MG63 (cell line): ENCODE data around the gene C13orf46. TPM values are rescaled to one million over a fixed set of nuclear protein-coding genes. Genes with fewer than 3 reads are reported as not detected.

ENCODE experiments used
- DNase-seq: peaks from one replicate; pipeline ENCODE4 v3.0.0-alpha.2; 2020
- H3K27me3 ChIP-seq: fragments of 250-450 bp; sonication (Bioruptor Pico); 2 replicates; pipeline ENCODE4 v1.5.1; 2020; ENCODE audit warnings: mild to moderate bottlenecking, moderate library complexity
- H3K36me3 ChIP-seq: fragments of 250-450 bp; sonication (Bioruptor Pico); 2 replicates; pipeline ENCODE4 v1.5.1; 2020; ENCODE audit warnings: mild to moderate bottlenecking, moderate library complexity
- H3K4me3 ChIP-seq: fragments of 250-450 bp; sonication (Bioruptor Pico); 2 replicates; pipeline ENCODE4 v1.5.1; 2020; ENCODE audit warnings: mild to moderate bottlenecking, moderate library complexity
- H3K9me3 ChIP-seq: fragments of 250-450 bp; sonication (Bioruptor Pico); 2 replicates; pipeline ENCODE4 v1.5.1; 2020; ENCODE audit warnings: mild to moderate bottlenecking, moderate library complexity
- total RNA-seq: library from RNA; depleted of rRNA; stranded (reverse); fragments of >200 nt; shearing (Covaris generic); gene quantifications from 2 replicates; pipeline ENCODE4 v1.2.3, GENCODE V29; 2014; ENCODE audit warnings: low replicate concordance

Gene C13orf46
- total RNA-seq, 1 experiment from 2014 or later = not detected

DNA sequence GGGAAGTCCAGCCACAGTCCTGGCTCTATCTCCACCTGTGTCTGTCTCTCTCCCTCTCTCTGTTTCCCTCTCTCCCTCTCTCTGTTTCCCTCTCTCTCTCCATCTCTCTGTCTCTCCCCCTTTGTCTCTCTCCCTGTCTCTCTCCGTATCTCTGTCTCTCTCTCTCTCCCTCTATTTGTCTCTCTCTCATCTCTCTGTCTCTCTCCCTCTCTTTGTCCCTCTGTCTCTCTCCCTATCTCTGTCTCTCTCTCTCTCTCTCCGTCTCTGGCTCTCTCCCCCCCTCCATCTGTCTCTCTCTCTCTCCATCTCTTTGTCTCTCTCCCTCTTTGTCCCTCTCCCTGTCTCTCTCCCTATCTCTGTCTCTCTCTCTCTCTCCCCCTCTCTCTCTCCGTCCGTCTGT, 39.5 kb upstream of the C13orf46 start:
- Histone ChIP-seq H3K36me3 (peaks cover 36% of the 10 kb centered on the region), H3K9me3 (no peaks in the 10 kb centered on the region), H3K4me3 (no peak overlapping the region), H3K27me3 (no peaks in the 10 kb centered on the region)
- no peak for DNase-seq

DNA sequence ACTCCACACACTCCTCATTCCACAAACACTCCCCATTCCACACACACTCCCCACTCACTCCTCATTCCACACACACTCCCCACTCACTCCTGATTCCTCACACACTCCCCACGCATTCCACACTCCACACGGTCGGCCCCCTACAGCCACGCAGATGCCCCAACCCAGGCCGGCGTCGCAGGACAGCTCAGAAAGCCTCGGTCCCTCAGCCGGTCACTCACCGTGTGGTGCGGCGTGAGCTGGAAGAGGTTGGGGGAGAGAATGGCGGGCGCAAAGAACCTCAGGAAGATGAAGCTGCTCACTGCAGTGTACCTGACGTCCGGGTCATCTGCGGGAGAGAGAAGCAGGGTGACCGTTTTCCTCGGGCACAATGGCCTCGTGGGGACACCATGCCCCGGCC, 39.0 kb upstream of the C13orf46 start:
- H3K27me3 ChIP-seq = no peaks in the 10 kb centered on the region
- DNase-seq = no peak
- H3K4me3 ChIP-seq = no peak overlapping the region
- H3K9me3 ChIP-seq = no peaks in the 10 kb centered on the region
- H3K36me3 ChIP-seq = peaks cover 34% of the 10 kb centered on the region

DNA sequence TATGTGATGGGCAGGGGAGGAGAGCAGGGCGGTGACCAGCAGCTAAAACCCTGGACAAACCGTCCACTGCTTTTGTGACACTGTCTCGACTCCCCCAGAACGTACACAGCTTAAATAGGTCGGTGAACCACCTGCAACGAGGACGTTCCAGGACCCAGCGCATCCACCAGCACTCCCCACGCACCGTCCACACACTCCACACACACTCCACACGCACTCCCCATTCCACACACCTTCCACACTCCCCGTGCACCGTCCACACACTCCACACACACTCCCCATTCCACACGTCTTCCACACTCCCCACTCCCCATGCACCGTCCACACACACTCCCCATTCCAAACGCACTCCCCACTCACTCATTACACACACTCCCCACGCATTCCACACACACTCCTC, 38.3 kb upstream of the C13orf46 start:
- Histone ChIP-seq H3K4me3 (no peak overlapping the region), H3K9me3 (no peaks in the 10 kb centered on the region), H3K27me3 (no peaks in the 10 kb centered on the region), H3K36me3 (peaks cover 32% of the 10 kb centered on the region)
- no peak for DNase-seq

DNA sequence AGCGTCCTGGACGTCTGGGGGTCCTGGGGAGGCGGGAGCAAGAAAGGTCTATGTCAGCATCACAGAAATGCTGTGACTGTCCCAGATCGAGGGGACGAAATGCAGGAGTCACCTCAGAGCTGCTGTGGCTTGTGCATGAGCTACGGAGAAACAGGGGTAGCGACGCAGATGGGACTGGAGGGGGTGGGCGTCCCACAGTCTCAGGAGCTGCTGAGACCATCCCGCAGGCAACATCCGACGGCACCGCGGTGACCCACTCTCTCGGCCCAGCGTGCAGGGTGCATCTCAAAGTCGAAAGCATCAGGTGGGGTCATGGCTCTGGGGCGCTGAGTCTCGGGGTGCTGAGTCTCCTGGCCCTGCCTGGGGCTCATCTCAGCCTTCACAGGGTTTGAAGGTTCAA, 37.4 kb upstream of the C13orf46 start:
- Histone ChIP-seq H3K4me3 (no peak overlapping the region), H3K36me3 (peaks cover 26% of the 10 kb centered on the region), H3K9me3 (no peaks in the 10 kb centered on the region), H3K27me3 (no peaks in the 10 kb centered on the region)
- DNase-seq = no peak

DNA sequence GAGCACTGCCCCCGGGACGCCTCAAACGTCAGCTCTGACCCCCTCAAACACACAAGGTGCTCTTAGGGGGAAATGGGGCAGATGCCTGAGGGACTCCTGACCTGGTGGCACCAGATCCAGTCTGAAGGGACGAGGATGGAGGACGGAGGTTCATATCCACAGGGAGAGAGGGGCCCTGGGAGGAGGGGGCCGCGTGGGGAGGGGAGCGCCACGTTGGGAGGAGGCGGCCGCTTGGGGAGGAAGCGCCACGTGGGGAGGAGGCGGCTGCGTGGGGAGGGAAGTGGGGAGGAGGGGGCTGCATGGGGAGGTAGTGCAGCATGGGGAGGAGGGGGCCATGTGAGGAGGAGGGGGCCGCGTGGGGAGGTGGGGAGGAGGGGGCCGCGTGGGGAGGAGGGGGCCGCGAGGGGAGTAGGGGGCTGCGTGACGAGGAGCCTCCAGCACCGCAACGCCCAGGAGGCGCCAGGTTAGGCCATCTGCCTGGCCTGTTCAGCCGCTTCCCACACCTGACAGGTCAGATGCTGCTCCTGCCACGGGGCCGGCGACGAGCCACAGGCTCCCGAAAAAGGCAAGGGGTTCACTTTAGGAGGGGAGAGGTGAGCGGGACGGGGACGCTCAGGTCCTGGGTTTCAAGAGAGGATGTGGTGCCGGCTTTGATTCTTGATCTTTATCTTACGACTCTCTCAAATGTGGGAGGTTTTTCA, 36.7 kb upstream of the C13orf46 start:
- no peaks in the 10 kb centered on the region for H3K9me3 ChIP-seq
- H3K4me3 ChIP-seq = no peak overlapping the region
- peaks cover 20% of the 10 kb centered on the region for H3K36me3 ChIP-seq
- H3K27me3 ChIP-seq = no peaks in the 10 kb centered on the region
- DNase-seq = no peak

DNA sequence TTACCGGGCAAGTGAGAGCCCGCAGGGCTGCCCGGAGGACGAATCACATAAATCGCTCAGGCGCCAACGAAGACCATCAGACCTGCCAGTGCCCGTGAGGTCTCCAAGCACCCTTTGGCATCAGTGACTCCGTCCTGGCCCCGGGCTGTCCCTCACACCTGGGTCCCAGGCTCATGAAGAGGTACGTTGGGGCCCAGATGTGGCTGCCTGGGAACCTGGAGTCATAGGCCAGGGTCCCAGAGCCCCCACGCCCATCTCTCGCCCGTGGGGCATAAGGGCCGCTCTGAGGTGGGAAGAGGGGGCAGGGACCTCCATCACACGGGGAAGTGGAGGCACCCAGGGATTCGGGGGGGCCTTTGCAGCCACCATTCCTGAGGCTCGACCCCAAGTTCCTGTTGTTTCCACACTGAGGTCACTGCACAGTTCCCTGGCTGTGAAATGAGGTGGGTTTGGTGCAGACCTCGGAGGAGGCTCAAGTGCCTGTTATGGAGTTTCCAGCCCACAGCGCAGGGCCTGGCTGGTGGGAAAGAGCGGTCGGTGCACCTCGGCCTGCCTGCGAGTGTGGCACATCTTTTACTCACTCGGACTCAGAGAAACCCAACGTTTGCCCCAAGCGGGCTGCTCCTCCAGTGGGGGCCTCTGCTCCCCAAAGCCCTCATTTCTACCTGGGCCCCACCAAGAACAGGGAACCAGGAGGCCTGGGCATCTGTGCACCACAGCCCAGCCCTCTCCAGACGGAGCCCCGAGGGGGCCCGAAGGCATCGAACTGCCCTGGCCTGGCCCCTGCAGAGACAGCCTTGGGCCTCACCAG, 35.9 kb upstream of the C13orf46 start:
- DNase-seq = no peak
- Histone ChIP-seq H3K36me3 (peaks cover 14% of the 10 kb centered on the region), H3K27me3 (no peaks in the 10 kb centered on the region), H3K9me3 (no peaks in the 10 kb centered on the region), H3K4me3 (no peak overlapping the region)

DNA sequence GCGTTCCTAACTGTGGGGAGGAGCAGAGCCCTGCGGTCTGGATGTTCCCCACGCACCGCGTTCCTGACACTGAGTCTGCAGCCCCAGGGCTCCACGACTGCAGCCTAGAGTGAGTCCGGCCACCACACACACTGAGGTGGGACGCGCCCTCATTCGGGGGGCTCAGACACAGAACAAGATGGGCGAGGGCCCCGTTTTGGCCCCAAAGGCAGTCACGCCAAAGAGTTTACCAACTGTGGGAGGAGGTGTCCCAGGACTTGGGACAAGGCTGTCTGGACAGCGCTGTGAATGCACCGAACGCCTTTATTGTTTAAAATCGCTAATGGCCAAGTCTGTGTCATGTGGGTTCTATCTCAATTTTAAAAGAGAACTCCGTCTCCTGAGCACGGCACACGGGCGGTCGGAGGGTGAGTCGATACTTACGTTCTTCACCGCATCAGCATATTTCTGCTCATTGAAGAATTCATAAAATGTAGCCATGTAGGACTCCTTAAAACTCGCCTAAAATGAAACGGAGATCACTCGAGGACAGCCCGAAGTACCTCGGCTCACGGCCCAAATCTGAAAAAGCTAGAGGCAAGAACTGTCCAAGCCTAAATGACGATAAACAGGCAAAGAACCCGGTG, 35.2 kb upstream of the C13orf46 start:
- Histone ChIP-seq H3K36me3 (peaks cover 14% of the 10 kb centered on the region), H3K4me3 (no peak overlapping the region), H3K27me3 (no peaks in the 10 kb centered on the region), H3K9me3 (no peaks in the 10 kb centered on the region)
- DNase-seq = no peak

DNA sequence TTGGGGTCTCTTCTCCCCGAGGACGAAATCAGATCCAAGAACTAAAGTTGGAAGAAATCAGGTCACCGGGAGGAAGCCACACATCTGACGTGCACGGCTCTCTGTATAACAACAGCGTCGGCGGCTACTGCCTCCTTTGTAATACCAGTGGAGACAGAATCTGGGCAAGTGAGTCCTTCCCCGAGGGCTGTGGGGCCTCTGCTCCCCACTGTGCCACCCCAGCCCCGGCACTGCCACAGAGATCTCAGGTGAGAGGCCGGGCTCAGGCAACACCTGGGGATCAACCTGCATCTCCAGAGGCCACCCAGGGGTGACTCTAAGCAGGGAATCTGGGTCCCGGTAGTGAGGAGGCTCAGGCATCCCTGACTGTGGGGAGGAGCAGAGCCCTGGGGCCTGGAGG, 33.7 kb upstream of the C13orf46 start:
- Histone ChIP-seq H3K4me3 (no peak overlapping the region), H3K9me3 (no peaks in the 10 kb centered on the region), H3K27me3 (no peaks in the 10 kb centered on the region), H3K36me3 (peaks cover 14% of the 10 kb centered on the region)
- DNase-seq = no peak

DNA sequence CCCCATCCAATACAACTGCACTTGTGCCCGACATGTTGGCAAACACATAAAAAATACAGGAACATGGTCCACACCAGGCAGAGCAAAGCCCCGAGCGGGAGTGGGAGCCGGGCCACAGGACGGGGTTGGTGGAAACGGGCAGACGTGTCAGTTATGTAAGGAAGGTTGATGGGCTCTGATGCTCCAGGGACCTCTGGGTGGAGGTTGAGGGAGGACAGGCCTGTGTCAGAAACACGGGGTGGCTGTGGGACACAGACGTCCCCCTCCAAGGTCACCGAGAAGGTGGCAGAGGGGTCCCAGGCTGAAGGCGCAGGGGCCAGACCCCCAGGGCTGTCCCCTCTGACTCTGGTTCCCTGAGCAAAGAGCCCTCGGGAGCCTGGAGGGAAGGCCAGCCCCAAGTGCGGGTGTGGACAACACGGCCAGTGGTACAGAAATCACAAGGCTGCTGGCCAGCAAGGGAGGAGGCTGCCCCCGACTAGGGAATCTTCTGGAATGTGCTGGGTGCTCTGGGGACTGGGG, 31.4 kb upstream of the C13orf46 start:
- Histone ChIP-seq H3K9me3 (no peaks in the 10 kb centered on the region), H3K4me3 (no peak overlapping the region), H3K36me3 (peaks cover 18% of the 10 kb centered on the region), H3K27me3 (no peaks in the 10 kb centered on the region)
- no peak for DNase-seq

DNA sequence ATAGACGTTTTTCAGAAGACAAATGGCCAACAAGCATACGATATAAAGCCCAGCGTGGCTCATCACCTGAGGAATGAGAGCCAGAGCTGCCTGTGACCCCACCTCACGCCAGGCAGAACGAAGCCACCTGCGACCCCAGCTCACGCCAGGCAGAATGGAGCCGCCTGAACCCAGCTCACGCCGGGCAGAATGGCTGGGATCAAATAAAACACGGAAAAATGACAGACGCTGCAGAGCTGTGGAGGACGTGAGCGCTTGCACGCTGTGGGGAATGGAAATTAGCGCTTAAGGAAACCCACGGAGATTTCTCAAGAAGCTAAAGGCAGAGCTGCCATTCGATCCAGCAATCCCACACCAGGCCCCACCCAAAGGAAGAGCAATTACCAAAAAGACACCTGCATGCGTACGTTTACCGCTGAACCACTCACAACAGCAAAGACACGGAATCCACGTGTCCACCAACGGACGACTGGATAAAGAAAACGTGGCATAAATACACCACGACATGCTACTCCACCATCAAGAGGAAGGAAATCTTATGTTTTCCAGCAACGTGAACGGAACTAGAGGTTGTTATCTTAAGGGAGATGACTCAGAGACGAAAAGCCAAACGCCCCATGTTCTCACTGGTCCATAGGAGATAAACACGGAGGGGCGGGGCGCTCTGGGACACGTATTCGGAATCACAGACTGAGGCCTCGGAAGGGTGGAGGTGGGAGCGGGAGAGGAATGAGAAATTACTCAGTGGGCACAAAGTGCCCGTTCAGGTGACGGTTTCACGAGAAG, 30.7 kb upstream of the C13orf46 start:
- Histone ChIP-seq H3K9me3 (no peaks in the 10 kb centered on the region), H3K4me3 (no peak overlapping the region), H3K36me3 (peaks cover 12% of the 10 kb centered on the region), H3K27me3 (no peaks in the 10 kb centered on the region)
- no peak for DNase-seq

DNA sequence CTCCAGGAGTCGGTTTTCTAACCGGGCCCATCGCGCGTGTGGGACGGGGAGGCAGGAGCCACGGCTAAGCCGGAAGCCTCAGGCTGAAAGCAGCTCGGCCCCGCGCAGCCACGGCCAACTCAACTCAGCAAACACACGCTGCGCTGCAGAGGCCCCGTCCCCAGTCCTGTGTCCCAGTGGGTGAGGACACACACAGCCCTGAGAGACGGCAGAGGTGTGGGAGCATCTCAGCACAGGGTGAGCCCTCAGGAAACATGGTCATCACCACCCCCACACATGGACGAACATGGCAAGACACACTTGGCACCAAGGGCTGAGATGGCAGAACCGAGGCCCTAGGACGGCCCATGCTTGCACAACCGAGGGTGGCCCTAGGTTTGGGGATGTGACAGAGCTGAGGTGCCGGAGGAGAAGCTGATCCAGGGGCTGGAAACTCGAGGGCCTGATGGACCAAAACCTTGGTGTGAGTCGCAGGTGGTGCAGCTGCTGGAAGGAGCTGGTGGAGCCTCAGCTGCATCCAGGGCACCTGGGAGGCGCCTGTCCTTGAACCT, 29.0 kb upstream of the C13orf46 start:
- DNase-seq = no peak
- H3K36me3 ChIP-seq = peaks cover 5% of the 10 kb centered on the region; the same call in 1 of the 2 replicates
- H3K27me3 ChIP-seq = no peaks in the 10 kb centered on the region
- H3K4me3 ChIP-seq = no peak overlapping the region
- no peaks in the 10 kb centered on the region for H3K9me3 ChIP-seq

DNA sequence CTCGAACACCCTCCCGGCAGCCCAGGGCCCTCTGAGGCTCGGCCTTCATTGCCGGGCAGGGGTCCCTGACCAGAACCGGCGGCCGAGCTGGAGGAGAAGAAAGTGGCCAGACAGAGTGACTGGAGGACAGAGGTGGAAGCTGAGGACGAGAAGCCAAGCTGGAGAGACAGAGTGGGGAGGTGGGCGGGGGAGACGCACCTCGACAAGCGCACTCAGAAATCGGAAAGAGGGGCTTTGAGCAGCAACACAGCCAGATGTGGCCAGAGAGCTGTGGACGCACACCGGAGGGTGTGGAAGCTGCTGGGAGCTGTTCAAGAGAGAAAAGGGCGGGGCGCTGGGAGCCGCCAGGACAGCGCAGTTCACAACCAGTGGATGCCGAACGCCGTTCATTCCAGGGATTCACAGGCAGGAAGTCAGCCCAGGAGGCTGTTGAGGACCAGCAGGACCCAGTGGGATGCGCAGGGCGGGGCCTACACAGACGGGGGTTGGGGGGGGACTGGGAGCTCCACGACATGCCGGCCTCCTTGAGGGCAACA, 28.2 kb upstream of the C13orf46 start:
- Histone ChIP-seq H3K36me3 (peaks cover 5% of the 10 kb centered on the region; the same call in 1 of the 2 replicates), H3K9me3 (no peaks in the 10 kb centered on the region), H3K4me3 (no peak overlapping the region), H3K27me3 (no peaks in the 10 kb centered on the region)
- no peak for DNase-seq

DNA sequence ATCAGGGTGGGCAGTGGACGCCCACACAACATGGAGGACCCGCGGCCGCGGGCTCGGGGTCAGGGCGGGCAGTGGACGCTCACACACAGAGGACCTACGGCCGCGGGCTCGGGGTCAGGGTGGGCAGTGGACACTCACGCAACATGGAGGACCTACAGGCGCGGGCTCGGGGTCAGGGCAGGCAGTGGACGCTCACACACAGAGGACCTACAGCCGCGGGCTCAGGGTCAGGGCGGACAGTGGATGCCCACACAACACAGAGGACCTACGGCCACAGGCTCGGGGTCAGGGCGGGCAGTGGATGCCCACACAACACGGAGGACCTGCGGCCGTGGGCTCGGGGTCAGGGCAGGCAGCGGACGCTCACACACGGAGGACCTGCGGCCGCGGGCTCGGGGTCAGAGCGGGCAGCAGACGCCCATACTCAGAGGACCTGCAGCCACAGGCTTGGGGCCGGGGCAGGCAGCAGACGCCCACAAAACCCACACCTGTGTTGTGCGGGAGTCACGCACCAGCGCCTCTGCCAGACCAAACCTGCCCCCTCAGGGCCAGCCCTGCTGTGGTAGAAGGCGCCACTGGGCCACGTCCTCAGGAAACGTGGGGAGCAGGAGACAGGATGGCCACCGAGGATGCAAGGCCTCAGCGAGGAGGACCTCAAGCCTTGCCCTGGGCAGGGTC, 27.6 kb upstream of the C13orf46 start:
- no peak overlapping the region for H3K4me3 ChIP-seq
- DNase-seq = no peak
- no peaks in the 10 kb centered on the region for H3K27me3 ChIP-seq
- H3K36me3 ChIP-seq = peaks cover 5% of the 10 kb centered on the region; the same call in 1 of the 2 replicates
- no peaks in the 10 kb centered on the region for H3K9me3 ChIP-seq

DNA sequence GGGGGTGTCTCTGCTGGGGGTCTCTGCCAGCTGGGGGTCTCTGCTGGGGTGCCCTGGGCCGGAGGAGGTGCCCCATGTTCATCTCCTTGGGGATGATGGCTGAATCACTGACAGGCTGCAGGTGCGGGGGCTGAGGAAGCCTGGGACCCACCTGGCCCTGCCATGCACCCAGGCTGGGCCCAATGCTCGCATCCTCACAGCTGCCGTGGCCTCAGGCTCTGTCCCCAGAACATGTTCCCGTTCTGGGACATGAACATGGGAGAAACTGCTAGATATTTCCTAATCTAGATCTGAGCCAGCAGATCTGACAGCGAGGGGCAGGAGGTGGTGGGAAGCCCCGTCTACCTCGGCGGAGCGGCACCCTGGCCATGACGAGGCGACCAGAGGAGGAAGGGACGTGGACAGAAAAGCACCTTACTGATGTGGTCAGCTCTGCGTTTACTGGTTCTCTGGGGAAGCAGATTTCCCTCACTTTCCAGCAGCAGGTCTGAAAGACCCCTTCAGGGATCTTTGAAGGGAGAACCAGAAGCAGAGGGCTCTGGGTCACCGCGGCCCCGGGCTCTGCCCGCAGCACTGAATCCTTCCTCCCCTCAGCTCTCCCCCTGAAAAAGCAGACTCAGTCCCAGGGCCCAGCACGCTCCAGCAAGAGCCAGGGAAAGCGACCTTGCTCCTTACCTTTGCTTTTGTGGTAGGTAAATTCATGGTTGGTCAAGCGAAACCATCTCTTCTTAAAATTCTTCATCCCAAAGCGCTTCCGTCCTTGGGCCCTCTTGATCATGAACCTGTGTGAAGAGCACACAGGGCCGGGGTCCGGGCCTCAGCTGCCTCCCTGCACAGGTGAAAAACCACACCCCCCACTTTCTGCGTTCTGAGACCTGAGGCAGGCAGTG, 26.5 kb upstream of the C13orf46 start:
- Histone ChIP-seq H3K27me3 (no peaks in the 10 kb centered on the region), H3K4me3 (no peak overlapping the region), H3K36me3 (peaks cover 8% of the 10 kb centered on the region), H3K9me3 (no peaks in the 10 kb centered on the region)
- no peak for DNase-seq

DNA sequence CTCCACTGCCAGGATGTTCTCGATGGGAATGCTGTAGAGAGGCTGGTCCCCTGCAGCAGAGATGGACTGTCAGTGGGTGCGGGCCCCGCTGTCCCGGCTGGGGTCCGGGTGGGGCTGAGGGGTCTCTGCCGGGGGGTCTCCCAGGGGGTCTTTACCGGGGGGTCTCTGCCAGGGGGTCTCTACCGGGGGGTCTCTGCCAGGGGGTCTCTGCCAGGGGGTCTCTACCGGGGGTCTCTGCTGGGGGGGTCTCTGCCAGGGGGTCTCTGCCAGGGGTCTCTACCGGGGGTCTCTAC, 25.7 kb upstream of the C13orf46 start:
- Histone ChIP-seq H3K9me3 (no peaks in the 10 kb centered on the region), H3K27me3 (no peaks in the 10 kb centered on the region), H3K36me3 (peaks cover 8% of the 10 kb centered on the region), H3K4me3 (no peak overlapping the region)
- no peak for DNase-seq
